ENCODE measurements around the gene SPATS2.

DNA sequence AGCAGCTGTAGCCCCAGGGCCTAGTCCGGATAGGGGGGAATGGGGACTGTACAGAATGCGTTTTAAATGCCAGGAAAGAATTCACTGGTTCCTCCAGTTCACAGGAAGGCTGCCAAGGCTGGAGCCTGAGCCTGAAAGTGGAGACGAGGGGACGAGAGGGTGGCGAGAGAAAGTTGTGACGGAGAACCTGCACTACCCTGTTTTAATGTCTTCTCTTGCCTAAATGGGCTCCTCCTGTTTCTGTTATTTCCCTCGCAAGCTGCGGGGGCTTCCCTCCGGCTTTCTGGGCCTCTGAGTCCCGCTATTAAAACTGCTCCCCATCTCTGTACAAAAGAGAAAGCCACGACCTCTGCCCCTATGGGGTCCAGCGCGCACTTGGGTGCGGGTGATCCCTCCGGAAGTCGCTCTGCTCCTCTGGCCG, 34.8 kb upstream of the SPATS2 start:
- TF ChIP-seq POLR2A (IDR thresholded peaks at IDR 0.05): no peak
- TF ChIP-seq, protein P1, sequence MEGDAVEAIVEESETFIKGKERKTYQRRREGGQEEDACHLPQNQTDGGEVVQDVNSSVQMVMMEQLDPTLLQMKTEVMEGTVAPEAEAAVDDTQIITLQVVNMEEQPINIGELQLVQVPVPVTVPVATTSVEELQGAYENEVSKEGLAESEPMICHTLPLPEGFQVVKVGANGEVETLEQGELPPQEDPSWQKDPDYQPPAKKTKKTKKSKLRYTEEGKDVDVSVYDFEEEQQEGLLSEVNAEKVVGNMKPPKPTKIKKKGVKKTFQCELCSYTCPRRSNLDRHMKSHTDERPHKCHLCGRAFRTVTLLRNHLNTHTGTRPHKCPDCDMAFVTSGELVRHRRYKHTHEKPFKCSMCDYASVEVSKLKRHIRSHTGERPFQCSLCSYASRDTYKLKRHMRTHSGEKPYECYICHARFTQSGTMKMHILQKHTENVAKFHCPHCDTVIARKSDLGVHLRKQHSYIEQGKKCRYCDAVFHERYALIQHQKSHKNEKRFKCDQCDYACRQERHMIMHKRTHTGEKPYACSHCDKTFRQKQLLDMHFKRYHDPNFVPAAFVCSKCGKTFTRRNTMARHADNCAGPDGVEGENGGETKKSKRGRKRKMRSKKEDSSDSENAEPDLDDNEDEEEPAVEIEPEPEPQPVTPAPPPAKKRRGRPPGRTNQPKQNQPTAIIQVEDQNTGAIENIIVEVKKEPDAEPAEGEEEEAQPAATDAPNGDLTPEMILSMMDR (IDR thresholded peaks at IDR 0.05 in 4 of 5, conservative IDR thresholded peaks at IDR 0.05 in 1 of 5): no peak
